SJSA1 (cell line): Measurements from ENCODE around the gene MYPN. TPM values are rescaled to one million over a fixed set of nuclear protein-coding genes. Genes with fewer than 3 reads are reported as not detected.

Experiments used
- DNase-seq, 2 experiments: peaks; one replicate each; pipeline ENCODE4 v3.0.0-alpha.2; 2015 to 2020; ENCODE audit warnings: low spot score in 2 of 2, low read depth in 1 of 2
- H3K27ac ChIP-seq: fragments of 250-450 bp; sonication (Bioruptor Pico); 2 replicates; pipeline ENCODE4 v1.5.1; 2020; ENCODE audit warnings: mild to moderate bottlenecking, moderate library complexity
- H3K27me3 ChIP-seq: fragments of 250-450 bp; sonication (Bioruptor Pico); replicated peaks from 2 replicates; pipeline ENCODE4 v1.5.1; 2020; ENCODE audit warnings: mild to moderate bottlenecking, moderate library complexity
- H3K36me3 ChIP-seq: fragments of 250-450 bp; sonication (Bioruptor Pico); 2 replicates; pipeline ENCODE4 v1.5.1; 2020; ENCODE audit warnings: mild to moderate bottlenecking
- H3K4me1 ChIP-seq: fragments of 250-450 bp; sonication (Bioruptor Pico); replicated peaks from 2 replicates; pipeline ENCODE4 v1.6.1; 2021; ENCODE audit warnings: mild to moderate bottlenecking
- H3K4me3 ChIP-seq: fragments of 250-450 bp; sonication (Bioruptor Pico); 2 replicates; pipeline ENCODE4 v1.5.1; 2020; ENCODE audit warnings: mild to moderate bottlenecking
- H3K9me3 ChIP-seq: fragments of 250-450 bp; sonication (Bioruptor Pico); replicated peaks from 2 replicates; pipeline ENCODE4 v1.5.1; 2020; ENCODE audit warnings: mild to moderate bottlenecking
- total RNA-seq: library from RNA; depleted of rRNA; stranded (reverse); fragments of >200 nt; shearing (Covaris generic); gene quantifications from 2 replicates; pipeline ENCODE4 v1.2.3, GENCODE V29; 2014

MYPN gene
- total RNA-seq, 1 experiment from 2014 or later = 0.39 TPM

DNA sequence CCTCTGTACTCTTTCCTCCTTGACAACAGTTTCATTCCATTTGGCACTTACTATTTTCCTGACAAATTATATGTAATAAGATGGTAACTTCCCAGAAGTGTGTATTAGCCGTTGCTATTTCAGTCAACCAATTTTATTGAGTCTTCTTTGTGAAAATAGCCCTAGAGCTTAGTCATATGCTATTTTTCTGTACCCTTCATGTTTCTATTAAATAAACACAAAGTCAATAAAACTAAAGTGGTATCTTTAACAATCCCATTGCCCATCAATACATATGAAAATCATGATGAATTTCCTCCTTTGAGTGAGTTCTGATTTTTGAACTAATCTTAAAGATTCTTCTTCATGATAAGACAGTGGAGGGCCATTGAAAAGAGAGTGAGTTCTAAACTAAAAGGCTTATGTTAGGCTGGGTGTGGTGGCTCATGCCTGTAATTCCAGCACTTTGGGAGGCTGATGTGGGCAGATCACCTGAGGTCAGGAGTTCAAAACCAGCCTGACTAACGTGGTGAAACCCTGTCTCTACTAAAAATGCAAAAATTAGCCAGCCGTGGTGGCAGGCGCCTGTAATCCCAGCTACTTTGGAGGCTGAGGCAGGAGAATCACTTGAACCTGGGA, 5.9 kb upstream of the MYPN start:
- Histone ChIP-seq H3K27ac (no peak overlapping the region), H3K4me1 (peaks cover 58% of the 10 kb centered on the region), H3K36me3 (no peaks in the 10 kb centered on the region), H3K4me3 (no peak overlapping the region), H3K9me3 (no peaks in the 10 kb centered on the region), H3K27me3 (no peaks in the 10 kb centered on the region)
- DNase-seq = no peak

DNA sequence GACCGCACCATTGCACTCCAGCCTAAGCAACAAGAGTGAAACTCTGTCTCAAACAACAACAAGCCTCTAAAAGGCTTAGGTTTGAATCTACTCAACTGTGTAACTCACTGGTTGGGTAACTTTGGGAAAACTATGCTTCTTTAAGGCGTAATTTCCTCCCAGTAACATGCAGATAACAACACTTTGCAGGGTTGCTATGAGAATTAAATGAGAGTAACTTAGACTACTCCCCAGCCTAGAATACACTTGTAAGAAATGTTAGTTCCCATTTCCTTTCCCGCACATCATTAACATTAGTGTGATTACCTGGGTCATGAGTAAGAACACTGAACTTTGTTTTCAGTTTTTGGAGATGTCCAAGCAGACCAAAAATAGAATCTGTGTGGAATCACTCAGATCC, 5.4 kb upstream of the MYPN start:
- Histone ChIP-seq H3K27me3 (no peaks in the 10 kb centered on the region), H3K4me3 (no peak overlapping the region), H3K9me3 (no peaks in the 10 kb centered on the region), H3K4me1 (peaks cover 58% of the 10 kb centered on the region), H3K27ac (no peak overlapping the region), H3K36me3 (no peaks in the 10 kb centered on the region)
- no peak for DNase-seq

DNA sequence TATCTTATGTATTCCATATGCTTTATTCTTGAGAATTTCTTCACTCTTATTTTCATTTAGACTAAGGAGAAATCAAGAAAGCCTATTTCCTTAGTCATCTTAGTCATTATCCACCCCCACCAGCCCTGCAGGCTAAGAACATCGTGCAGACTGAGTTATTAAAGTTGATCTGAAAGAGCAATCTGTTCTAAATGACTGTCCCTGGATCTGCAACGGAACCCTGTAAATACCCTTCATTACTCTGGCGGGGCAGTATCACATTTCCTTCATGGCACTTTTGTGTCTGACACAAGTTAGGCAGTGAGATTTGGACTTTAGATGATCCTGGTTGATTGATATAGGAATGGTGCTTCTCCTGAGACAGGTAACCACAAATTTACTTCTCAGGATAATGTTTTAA, 3.5 kb upstream of the MYPN start:
- H3K27ac ChIP-seq = peak overlapping the region; percentile 17; the same call in 1 of the 2 replicates
- no peaks in the 10 kb centered on the region for H3K36me3 ChIP-seq
- H3K4me1 ChIP-seq = peaks cover 44% of the 10 kb centered on the region
- no peak for DNase-seq
- H3K9me3 ChIP-seq = no peaks in the 10 kb centered on the region
- H3K4me3 ChIP-seq = no peak overlapping the region
- no peaks in the 10 kb centered on the region for H3K27me3 ChIP-seq

DNA sequence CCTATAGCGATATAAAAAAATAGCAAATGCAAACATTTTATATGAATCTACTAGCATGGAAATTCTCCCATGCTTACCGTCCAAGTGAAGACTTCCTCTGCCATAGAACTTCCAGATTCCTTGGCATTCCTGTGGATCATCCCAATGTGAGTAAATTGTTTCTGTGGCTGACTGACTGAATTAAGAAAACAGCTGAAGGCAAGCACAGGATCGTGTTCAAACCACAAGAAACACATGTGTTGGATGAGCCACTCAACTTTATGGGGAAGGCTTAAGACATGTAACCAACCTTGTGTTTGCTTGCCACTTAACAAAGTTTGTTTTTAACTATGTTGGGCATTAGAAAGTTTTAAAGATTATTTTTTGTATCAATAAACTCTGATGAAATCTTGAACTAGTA, 2.6 kb upstream of the MYPN start:
- Histone ChIP-seq H3K36me3 (no peaks in the 10 kb centered on the region), H3K27ac (peak overlapping the region; percentile 3)

DNA sequence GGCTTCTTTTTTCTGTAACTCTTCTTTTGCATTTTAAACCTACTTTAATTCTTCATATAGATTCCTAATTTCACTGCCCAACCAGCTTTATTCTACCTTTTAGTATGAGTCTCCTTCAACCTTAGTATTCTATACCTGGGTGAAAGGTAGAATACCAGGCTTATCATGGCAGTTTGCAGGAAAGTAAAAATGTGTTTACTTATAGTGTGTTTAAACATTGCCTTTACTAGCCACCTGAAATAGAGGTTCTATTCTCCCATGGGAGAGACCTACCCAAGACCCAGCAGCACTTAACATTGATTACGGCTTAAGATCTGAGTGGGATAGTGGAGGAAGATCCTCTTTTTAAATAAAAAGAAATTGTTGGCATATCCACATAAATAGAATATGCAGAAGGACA, 1.6 kb upstream of the MYPN start:
- Histone ChIP-seq H3K27ac (no peak overlapping the region), H3K27me3 (no peaks in the 10 kb centered on the region), H3K4me3 (no peak overlapping the region), H3K9me3 (no peaks in the 10 kb centered on the region), H3K4me1 (peaks cover 39% of the 10 kb centered on the region), H3K36me3 (no peaks in the 10 kb centered on the region)
- DNase-seq = no peak

More for the DNA sequence above, 2.6 kb upstream of the MYPN start:
- H3K4me1 ChIP-seq = peaks cover 39% of the 10 kb centered on the region
- no peak overlapping the region for H3K4me3 ChIP-seq
- DNase-seq = peak; percentile 68 to 73
- no peaks in the 10 kb centered on the region for H3K9me3 ChIP-seq
- H3K27me3 ChIP-seq = no peaks in the 10 kb centered on the region

DNA sequence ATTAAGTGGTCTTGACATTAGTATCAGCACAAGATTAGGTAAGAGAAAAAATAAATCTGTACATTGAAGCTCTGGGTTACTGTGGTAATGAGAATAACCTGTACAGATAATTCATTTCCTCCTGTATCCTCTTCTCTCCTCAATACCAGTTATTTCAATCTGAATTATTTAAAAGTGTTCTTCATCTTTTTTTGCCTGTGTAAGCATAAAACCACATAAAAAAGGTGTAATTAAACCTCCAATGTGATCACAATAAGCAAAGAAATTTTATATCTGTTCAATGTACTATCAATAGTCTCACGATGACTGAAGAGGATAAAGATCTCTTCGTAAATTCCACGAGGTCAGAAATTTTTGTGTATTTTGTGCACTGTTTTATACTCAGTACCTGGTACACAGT, 1.2 kb upstream of the MYPN start:
- peaks cover 37% of the 10 kb centered on the region for H3K4me1 ChIP-seq
- H3K9me3 ChIP-seq = no peaks in the 10 kb centered on the region
- H3K36me3 ChIP-seq = no peaks in the 10 kb centered on the region
- no peaks in the 10 kb centered on the region for H3K27me3 ChIP-seq
- no peak for DNase-seq
- no peak overlapping the region for H3K4me3 ChIP-seq
- no peak overlapping the region for H3K27ac ChIP-seq

DNA sequence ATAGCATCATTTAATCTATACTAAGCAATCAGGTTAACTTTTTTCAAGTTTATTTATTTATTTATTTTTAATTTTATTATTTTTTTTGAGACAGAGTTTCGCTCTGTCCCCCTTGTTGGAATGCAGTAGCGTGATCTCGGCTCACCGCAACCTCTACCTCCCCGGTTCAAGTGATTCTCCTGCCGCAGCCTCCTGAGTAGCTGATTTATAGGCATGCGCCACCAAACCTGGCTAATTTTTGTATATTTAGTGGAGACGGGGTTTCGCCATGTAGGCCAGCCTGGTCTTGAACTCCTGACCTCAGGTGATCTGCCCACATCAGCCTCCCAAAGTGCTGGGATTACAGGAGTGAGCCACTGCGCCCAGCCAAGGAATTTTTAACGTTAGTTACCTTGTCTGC, 635 bp upstream of the MYPN start:
- Histone ChIP-seq H3K36me3 (no peaks in the 10 kb centered on the region), H3K9me3 (no peaks in the 10 kb centered on the region), H3K27ac (no peak overlapping the region), H3K4me1 (peaks cover 31% of the 10 kb centered on the region), H3K4me3 (no peak overlapping the region), H3K27me3 (no peaks in the 10 kb centered on the region)
- no peak for DNase-seq

DNA sequence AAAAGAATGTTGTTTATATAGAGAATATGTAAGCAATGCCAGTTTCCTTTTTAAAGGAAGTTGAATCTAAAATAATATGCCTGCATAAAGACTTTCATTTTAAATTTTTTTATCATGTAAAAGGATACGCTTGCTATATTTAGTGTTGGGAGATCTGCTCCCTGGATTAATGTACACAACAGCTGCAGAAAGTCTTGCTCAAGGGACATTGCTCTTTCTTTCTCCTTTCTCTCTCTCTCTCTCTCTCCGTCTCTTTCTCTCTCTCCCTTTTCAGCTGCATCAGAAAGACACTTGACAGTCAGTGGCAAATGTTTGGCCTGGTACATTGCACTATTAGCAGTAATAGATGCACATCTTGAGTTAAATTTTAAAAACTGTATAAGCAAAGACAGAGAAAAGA, 739 bp downstream of the MYPN start:
- peaks cover 24% of the 10 kb centered on the region for H3K4me1 ChIP-seq
- no peak overlapping the region for H3K27ac ChIP-seq
- no peaks in the 10 kb centered on the region for H3K27me3 ChIP-seq
- no peak for DNase-seq
- no peaks in the 10 kb centered on the region for H3K9me3 ChIP-seq
- no peaks in the 10 kb centered on the region for H3K36me3 ChIP-seq
- no peak overlapping the region for H3K4me3 ChIP-seq

DNA sequence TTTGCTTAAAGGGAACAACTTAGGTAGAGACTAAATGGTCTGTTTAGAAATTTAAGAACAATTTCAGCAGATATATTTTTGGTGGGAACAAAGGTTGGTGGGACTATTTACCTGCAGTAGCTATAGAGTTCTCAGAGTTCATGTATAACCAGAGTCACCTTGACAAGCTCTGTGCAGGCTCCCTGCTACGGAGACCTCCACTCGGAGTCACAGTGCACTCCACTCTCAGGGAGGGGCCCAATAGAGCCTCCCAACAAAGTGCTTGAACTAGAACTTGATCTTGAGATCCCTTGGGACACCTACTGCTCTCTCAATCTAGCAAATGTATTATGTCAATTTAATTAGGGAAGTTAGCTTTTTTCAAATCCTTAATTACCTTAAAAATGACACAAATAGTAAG, 2.3 kb downstream of the MYPN start:
- peaks cover 9% of the 10 kb centered on the region for H3K4me1 ChIP-seq
- no peak overlapping the region for H3K27ac ChIP-seq
- DNase-seq = no peak
- no peaks in the 10 kb centered on the region for H3K36me3 ChIP-seq
- H3K9me3 ChIP-seq = no peaks in the 10 kb centered on the region
- no peak overlapping the region for H3K4me3 ChIP-seq
- H3K27me3 ChIP-seq = no peaks in the 10 kb centered on the region

DNA sequence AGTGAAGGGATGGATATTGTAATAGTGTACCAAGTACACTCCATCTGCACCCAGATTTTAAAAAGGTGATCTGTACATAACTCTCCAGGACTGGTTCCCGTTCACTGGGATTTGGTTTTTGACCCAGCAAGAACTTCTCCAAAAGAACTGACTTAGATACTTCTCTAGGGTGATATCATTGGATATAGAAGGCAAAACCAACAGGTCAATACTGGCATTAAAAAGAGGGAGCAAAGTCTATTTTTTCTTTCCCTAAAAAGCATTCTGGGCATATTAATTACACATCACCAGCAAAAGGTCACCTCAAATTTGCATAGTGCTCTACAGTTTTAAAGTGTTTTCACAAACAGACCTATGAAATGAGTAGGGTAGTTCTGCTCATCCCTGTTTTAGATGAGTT, 3.5 kb downstream of the MYPN start:
- DNase-seq = no peak
- no peak overlapping the region for H3K4me3 ChIP-seq
- peaks cover 5% of the 10 kb centered on the region; the same call in 1 of the 2 replicates for H3K4me1 ChIP-seq
- H3K36me3 ChIP-seq = no peaks in the 10 kb centered on the region
- H3K27ac ChIP-seq = no peak overlapping the region
- no peaks in the 10 kb centered on the region for H3K9me3 ChIP-seq
- no peaks in the 10 kb centered on the region for H3K27me3 ChIP-seq

DNA sequence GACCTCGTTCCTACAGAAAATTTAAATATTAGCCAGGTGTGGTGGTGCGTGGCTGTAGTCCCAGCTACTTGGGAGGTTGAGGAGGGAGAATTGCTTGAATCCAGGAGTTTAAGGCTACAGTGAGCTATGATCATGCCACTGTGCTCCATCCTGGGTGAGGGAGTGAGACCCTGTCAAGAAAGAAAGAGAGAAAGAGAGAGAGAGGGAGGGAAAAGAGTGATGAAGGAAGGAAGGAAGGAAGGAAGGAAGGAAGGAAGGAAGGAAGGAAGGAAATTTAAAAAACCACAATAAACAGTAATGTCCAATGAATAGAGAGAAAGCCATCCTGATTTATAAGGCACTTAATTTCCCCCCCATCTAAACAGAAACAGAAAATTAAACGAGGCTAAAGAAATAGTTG, 9.4 kb downstream of the MYPN start:
- no peaks in the 10 kb centered on the region for H3K36me3 ChIP-seq
- no peaks in the 10 kb centered on the region for H3K27me3 ChIP-seq
- no peak for DNase-seq
- H3K27ac ChIP-seq = no peak overlapping the region
- no peaks in the 10 kb centered on the region for H3K9me3 ChIP-seq
- no peaks in the 10 kb centered on the region for H3K4me1 ChIP-seq
- H3K4me3 ChIP-seq = no peak overlapping the region

DNA sequence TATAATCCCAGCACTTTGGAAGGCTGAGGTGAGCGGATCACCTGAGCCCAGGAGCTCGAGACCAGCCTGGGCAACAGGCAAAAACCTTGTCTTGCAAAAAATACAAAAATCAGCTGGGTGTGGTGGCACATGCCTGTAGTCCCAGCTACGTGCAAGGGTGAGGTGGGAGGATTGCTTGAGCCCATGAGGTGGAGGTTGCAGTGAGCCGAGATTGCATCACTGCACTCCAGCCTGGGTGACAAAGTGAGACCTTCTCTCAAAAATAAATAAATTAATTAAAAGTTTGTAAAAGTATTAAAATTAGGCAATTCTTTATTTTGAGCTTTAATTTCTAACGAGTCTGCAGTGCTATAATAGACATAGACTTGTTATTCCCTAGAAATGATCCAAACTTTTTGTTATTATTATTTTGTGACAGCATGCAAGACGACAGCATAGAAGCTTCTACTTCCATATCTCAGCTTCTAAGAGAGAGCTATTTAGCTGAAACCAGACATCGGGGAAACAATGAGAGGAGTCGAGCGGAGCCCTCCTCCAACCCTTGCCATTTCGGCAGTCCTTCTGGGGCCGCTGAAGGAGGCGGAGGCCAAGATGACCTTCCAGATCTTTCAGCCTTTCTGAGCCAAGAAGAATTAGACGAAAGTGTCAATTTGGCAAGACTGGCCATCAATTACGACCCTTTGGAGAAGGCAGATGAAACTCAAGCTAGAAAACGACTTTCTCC, 11.9 kb downstream of the MYPN start:
- no peak for DNase-seq
- no peaks in the 10 kb centered on the region for H3K4me1 ChIP-seq
- no peaks in the 10 kb centered on the region for H3K9me3 ChIP-seq
- no peaks in the 10 kb centered on the region for H3K36me3 ChIP-seq
- H3K4me3 ChIP-seq = no peak overlapping the region
- H3K27me3 ChIP-seq = no peaks in the 10 kb centered on the region
- H3K27ac ChIP-seq = no peak overlapping the region

DNA sequence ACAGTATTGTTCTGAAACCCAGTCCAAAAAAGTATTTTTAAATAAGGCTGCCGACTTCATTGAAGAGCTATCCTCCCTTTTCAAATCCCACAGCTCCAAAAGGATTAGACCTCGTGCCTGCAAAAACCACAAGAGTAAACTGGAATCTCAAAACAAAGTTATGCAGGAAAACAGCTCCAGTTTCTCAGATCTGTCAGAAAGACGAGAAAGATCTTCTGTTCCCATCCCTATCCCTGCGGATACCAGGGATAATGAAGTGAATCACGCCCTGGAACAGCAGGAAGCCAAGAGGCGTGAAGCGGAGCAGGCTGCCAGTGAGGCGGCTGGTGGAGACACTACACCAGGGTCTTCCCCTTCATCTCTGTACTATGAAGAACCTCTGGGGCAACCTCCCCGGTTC, 12.6 kb downstream of the MYPN start:
- no peak overlapping the region for H3K4me3 ChIP-seq
- H3K36me3 ChIP-seq = no peaks in the 10 kb centered on the region
- H3K27me3 ChIP-seq = no peaks in the 10 kb centered on the region
- no peaks in the 10 kb centered on the region for H3K9me3 ChIP-seq
- no peak overlapping the region for H3K27ac ChIP-seq
- H3K4me1 ChIP-seq = no peaks in the 10 kb centered on the region
- no peak for DNase-seq

DNA sequence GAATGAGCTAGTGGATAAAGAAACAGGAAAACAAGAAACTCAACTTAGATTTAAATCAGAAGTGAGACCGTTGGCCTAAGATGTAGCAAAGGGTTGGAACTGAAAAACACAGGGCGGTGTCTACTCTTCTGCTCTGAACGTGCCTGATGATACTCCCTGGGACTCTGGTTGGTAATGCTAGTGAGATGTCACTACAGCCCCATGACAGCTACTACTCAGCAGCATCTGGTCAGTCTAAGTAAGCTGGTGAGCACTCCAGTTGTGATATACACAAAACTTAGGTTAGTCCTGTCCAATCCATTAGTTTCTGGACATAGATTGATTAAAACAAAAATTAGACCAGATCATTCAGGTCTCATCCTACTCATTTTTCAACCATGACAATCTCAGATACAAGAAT, 15.4 kb downstream of the MYPN start:
- Histone ChIP-seq H3K4me3 (no peak overlapping the region), H3K27me3 (no peaks in the 10 kb centered on the region), H3K4me1 (no peaks in the 10 kb centered on the region), H3K27ac (no peak overlapping the region), H3K9me3 (no peaks in the 10 kb centered on the region), H3K36me3 (no peaks in the 10 kb centered on the region)
- no peak for DNase-seq

DNA sequence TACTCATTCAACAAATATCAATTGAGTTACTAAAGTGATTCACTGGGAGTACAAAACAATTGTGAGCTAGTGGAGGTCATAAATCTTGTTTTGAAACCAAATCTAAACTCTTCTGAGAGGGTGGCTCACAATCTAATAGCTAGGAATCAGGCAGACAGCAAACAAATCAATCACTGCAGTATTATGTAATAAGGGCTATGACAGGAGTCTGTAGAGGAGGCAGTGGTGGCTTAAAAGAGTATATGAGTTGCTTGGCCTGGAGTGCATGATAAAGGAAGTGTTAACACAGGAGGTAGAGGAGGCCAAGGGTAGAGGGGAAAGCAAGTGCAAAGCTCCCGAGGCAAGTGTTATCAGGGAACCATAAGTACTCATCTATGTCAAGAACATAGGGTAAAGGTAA, 16.5 kb downstream of the MYPN start:
- no peak overlapping the region for H3K4me3 ChIP-seq
- no peaks in the 10 kb centered on the region for H3K4me1 ChIP-seq
- H3K9me3 ChIP-seq = no peaks in the 10 kb centered on the region
- no peaks in the 10 kb centered on the region for H3K36me3 ChIP-seq
- H3K27me3 ChIP-seq = no peaks in the 10 kb centered on the region
- DNase-seq = no peak
- H3K27ac ChIP-seq = no peak overlapping the region
